Stimulated activated CD4-positive, alpha-beta T cell treated with anti-CD3 and anti-CD28 coated beads, TNF-alpha, amount 100 ng/mL, for 48 hours (primary cell): Measurements from ENCODE around the gene HOXC11.

Experiments used
- DNase-seq, 3 donors: peaks; one replicate each; pipeline ENCODE4 v3.0.0-alpha.2; 2020; ENCODE audit warnings: low read depth in 3 of 3

HOXC11 gene

DNA sequence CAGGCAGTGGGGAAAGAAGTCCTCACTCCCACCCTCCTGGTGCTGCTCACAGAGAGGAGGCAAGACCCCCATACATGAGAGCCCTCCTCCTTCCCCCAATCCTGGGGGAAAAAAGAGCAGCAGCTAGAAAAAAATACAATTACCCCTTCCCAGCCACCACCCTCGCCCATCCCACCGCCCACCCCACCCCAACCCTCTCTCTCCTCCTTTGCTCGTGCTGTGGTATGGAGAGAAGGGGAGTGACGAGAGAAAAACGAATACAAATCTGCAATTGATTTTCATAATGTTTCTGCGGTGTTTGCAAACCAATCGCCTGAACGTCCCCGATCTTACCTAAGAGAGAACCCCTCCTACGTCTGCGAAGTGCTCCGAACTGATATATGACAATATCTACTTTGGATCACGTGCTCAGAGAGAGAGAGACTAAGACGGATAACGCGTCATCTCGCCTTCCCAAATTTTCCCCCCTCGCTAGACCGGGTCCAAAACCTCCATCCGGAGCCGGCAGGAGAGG lies at the start of gene HOXC11:
Gene HOXC11, plus strand, starts transcription at position 405 of the 514 bp plus-strand sequence. CDS start 116 bp downstream, outside the sequence.
- DNase-seq = no peak

DNA sequence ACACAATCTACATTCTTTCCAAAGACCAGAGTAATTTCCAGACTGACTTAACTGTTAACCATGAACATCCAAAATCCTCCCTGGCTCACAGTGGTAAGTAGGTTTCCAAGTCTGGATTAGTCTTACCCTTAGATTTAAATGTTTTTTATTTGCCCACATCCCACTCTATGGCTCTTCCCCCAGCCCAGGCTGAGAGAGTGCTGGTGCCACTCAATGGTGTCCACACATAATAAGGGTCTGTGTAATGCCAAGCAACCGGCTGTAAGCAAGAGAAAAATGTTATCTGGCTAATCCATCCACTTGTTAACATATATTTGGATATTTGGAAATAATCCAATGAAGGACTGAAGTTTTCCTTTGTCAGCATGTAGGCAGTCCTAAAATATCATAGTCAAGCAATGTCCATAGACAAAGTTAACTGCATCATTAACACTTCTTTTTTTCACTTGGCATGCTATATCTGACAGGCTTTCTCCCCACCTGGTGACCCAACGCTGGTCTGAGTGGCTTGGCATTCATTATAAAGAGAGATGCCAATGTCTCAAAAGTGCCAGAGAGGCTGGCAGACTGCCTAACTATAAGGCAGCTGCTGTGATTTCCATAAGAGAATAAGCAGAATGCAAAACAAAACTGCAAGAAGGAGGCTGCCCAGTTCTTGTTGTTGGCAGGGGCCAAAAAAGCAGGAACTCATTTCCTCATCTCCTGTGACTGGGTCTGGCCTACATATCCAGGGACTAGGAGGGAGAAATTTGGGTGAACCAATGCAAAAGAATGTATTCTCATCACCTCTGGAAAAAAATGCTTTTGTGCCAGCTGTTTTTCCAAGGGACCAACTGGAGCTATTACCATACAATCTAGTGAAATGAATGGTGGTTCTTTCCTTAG lies 48.2 kb upstream of the HOXC11 start:
- no peak for DNase-seq

DNA sequence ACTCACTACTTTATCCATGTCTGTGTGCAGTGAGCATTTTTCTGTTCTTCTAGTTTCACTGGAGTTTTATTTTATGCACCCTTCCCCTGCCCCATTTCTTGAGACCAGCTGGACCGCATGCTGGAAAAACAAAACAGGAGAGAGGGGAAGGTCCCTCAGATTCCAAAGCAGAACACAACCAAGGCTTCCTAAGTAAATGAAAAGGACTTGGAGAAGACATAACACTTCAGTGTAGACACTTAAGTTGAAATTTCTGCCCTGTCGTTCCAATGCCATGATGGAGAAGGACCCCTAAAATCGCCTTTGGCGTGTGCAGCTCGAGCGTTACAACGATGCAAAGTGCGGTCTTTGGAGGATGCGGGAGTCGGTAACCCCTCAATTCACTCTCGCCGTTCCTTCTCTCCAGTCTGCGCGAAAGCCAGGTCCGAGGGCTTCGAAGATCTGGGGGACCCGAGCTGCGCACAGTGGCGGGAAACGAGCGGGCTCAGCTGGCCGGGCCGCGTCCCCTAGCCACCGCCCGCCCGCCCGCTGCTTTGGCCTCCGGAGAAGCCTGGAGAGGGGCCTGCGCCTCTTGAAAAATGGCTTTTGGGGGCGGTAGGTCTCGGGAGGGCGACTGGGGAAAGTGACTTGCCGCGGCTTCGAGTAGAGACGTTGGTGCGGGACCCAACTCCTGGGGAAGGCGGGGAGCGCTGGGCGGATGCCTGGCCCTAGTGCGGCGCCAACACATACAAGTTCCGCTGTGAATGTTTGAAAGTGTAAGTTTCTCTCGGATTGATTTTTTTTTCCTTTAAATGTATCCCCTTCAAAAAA lies 45.5 kb upstream of the HOXC11 start:
- DNase-seq = no peak

DNA sequence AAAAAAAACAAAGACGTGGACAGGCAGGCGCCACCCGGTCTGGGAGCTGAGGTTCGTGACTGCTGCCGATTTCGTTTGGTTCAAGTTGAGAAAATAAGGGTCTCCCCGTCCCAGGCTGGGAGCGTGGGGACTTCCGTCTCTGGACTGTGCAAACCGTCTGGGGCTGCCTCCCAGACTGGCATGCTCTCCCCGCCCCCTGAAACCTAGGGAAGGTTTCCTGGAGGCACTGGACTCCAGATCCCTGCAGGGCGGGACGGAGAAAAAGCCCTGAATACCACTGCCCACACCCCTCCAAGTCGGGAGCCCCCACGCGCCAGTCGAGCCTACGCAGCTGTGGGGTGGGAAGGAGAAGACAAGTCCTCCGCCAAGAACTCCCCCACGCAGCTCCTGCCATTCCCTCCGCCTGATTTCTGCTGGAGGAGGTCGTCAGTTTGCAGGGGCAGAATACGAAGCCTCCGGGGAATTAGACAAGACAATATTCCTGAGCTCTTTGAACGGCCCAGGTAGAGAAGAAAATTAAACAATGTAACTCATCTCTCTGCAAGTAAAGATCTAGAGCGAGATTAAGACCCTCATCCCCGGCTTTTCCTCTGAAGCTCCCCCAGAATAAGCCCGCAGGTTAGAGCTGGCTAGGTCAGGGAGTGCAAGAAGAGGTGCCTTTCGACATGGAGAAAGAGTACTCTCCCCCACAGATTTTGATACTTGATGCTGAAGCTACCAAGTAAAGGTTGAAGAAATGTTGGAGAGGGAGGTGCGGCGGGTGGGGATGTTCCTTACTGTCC lies 44.7 kb upstream of the HOXC11 start:
- DNase-seq = no peak

DNA sequence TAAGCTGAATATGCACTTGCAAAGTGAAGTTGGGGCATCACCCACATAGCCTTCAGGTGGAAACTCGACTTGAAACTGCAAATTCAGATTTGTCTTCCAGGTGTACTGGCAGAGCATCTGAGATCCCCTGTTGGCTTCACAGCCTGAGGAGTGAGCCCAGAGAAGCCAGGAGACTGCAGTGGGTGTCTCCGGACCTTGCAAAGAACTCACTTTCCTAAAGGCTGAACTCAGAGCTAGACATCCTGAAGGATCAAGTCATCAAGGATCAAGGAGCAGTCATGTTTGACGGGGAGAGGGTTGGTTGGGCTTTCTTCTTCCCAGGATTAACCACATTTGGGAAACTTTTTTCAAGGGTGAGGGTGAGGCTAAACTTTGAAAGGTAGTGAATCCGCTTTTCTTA lies 43.4 kb upstream of the HOXC11 start:
- no peak for DNase-seq

DNA sequence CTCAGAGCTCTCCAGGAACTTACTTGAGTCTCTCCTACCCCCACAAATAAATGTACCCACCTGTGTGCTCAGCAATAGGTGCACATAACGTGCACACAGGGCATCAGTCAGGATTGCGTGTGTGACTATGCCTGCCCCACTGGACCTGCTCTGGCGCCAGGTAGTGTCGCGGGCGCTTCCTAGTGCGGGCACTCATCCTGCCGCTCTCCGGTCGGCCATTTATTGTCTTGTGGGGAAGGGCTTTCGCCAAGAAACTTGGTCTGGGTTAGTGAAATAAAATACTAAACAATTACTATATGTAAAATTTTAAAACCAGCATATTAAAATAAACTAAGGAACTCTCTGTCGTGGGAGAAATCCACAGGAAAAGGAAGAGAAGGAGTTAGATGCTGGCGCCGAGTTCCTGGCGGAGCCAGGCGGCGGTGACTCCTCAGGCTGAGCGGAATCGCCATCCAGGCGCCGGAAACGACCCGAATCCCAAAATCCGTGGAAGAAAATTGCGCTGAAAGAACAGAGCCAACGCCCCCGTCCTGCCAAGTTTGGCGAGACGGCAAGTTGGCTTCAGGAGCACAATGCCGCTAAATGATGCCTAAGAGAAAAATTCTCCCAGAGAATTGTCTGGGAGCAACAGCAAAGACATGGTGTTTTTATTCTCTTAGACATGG lies 42.2 kb upstream of the HOXC11 start:
- DNase-seq = no peak

DNA sequence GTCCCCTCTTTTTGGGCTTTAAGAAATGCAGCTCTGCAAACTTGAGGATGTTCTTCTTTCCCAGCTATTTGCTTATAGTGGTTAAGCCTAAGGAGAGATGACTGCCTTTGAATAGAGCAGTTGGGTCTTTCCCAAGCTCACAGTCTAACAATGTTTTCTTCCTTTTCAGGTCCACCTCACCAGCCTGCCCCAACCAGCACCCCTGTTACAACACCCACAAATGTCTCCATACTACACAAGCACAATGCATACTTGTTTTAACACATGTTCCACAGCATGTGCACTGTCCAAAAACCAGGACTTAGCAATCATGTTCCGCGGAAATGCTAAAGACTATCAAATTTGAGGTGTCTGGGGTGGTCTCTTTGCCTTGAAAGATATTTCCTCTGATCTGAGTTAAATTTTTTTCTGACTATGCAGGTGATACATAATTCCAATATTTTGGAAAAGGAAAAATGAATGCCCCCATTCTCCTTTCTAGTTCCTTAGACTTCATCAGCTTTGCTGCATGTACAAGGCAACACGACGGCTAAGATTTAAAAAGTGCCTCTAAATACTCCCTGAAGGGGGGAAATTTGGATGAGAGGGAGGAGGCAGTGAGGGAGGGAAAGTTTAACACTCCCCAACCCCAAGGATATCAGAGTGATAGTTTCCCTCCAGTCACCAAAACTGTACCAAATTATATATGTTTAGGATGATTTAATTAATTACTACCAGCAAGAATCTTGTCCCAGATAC lies 40.9 kb upstream of the HOXC11 start:
- DNase-seq = no peak

DNA sequence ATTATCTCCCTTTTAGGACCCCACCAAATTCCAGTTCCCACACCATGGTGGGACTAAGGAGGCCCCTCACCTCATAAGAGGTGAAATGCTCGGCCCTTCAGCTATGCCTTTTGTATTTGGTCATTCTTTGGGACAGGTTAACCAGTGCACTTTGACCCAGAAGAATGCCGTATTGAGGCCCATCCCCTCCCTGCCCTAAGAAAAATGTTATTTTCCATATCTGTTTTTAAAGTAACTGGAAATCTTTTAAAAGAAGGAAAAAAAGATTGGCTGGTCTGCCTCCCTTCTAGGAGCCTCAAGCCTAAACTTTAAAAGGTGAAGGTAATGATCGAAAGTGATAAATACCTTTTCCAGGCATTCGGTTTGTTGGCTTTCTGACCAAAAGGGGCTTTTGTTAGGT lies 40.0 kb upstream of the HOXC11 start:
- no peak for DNase-seq

DNA sequence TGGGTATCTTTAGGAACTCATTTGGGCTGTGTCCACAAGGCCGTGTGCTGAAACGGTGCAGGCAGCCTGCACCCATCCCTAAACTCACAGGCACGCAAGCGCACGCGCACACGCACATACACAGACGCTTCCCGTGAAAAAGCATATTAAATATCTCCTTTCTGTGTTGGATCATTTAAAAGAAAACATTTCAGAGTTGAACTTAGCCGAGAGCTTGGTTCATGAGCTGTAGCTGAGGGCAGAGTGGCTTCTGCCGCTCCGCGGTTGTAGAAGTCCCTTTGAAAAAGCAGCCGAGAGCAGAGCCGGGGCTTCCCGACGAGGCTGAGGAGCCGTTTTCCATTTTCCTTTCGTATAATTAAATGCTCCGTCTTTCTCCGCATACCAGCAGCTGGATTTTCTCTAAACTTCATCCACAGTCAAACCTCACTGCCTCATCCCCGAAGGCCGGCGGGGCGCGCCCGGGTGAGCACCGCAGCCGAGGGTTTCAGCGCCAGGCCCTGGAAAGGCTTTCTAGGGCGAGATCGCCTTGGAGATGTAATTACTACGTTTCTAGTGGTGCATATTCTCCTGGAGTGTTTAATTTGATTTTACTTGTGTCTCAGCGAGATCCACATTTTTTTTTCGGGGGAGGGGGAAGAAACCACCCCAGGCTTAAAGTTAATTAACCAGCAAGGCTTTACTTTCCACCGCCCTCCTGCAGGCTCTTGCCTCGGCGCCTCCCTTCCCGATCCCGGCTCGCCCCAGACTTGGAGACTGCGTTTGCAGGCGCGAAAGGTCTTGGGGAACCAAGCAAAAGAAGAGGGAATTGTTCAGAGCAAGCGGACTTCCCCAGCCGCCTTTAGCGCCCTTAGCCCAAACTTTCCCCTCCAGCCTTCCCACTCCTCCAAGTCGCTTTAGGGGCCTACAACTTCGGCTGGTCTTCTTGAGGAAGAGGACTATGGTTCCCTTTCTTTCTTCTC lies 37.3 kb upstream of the HOXC11 start:
- no peak for DNase-seq

DNA sequence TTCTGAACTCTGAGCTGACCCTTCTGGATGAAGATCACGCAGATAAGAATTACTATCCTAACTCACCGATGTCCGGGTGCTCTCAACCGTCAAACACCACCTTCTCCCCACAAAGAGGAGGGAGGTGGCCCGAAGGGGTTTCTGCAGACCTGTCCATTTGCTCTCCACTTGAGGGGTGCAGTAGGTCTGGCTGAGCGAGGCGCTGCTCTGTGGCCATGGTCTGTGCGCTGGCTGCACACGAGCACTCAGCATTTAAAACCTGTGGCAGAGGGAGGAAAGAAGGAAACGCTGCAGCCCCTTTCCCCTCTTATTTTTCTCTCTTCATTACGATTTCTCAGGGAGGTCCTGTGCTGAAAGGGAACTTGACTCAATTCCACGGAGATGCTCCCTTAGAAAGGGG lies 35.8 kb upstream of the HOXC11 start:
- DNase-seq = no peak

DNA sequence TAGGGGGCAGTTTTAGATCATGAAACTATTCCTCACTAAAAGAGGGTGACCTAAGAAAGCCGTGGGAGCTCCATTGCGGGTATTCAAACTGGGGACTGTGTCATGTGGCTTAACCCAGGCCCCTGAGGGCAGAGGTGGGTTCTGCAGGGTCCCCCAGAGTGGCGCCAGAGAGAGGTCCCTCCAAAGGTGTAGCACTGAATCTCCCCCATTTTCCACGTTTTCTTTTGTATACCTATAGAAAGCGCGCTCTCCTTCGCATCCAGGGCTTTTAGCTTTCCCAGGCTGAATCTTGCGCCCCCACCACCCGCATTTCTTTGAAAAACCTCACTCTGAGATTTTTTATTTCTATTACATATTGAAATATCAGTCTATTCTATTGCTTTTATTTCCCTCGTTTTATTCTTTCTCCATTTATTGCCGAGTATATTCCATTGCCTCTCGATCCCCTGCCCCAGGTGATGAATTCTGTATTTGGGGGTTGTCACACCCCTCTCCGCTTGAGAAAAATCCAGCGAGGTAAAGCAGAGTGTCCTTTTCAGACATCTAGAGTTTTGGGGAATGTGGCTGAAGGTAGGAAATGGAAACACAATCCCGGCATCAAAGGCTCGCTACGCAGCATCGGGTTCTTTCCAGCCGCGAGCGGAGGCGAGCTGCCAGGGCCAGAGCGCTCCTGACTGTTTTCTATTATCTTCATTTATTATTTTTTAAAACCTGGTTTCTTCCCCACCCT lies 35.2 kb upstream of the HOXC11 start:
- DNase-seq = no peak

DNA sequence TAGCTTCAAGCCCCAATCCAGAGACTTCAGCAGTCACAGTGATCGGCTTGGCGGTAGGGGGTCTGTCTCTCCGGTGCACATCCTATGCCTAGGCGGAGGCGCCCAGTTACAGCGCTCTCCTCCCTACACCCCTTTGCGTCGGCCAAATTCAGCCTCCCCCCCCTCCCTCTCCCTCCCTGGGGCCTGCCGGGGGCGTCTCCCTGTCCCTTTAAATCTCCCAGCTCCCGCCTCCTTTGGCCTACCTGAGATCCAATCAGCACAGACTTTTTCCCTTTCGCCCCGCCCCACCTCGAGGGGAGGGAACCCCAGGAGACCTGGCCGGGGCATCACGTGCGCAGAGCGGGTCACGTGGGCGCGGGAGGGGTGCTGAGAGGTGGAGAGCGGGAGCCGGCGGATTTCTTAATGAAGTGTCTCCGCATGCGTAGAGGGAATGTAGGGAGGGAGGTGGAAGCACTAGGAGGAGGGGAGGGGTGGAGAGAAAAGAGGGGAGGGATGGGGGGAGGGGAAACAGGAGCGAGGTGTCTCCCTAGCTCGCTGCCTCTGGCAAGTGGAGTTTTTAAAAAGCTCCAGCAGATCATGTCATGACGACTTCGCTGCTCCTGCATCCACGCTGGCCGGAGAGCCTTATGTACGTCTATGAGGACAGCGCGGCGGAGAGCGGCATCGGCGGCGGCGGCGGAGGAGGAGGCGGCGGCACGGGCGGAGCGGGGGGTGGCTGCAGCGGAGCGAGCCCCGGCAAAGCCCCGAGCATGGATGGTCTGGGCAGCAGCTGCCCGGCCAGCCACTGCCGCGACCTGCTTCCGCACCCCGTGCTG lies 34.4 kb upstream of the HOXC11 start, which contains the start of gene HOXC13:
Gene HOXC13, plus strand, starts transcription at position 506 of the 815 bp plus-strand sequence. Its CDS starts 76 bp downstream, at position 582.
- DNase-seq = peak in 2 of 3 donors; percentile 40 to 43

DNA sequence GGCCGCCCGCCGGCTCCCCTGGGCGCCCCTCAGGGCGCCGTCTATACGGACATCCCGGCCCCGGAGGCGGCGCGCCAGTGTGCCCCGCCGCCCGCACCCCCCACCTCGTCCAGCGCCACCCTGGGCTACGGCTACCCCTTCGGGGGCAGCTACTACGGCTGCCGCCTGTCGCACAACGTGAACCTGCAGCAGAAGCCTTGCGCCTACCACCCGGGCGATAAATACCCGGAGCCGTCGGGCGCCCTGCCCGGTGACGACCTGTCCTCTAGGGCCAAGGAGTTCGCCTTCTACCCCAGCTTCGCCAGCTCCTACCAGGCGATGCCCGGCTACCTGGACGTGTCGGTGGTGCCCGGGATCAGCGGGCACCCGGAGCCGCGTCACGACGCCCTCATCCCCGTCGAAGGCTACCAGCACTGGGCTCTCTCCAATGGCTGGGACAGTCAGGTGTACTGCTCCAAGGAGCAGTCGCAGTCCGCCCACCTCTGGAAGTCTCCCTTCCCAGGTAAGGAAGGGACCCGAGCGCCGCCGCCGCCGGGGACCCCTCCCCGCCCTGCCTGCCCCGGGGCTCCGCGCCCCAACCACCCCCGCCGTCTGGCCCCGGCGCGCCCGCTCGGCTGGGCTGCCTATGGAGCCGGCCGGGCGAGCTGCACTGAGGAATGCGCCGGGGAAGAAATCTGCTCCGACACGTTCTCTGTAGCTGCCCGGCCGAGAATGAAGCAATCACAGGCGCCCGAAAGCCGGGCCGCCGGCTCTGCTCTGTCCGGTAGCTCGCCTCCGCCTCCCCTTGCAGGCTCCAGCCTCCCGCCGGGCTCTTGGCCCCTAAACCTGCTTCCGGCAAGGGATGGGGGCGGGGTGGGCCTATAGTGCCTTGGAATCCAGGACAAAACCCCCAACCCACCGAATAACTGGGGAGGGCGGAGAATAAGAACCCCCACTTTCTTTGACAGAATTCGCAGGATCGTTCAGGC lies 33.5 kb upstream of the HOXC11 start:
- no peak for DNase-seq

DNA sequence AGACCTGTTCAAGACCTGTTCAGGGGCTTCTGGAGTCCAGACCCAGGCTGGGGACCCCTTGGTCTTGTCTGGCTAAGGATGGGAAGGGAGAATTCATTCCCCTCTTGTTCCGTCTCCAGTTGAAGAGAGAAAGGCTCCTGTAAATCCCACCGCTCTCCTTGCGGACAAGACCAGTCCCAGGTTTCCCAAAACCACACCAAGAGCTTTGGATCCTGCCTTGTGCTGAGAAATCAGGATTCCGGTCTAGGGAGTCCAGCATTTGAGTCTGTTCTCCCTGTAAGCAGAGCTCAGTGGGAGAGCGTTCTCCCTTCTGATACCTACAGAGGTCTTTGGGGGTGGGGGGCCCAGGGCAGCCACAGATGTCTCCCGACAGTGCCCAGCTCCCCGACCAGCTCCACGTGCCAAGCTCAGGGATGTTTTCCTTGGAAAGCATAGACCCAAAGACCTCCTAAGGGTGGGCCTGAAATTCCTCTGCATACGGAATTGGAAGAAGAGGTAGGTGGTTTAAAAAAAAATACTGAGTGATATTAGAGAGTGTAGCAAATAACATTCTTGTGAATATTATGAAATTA lies 32.4 kb upstream of the HOXC11 start:
- no peak for DNase-seq

DNA sequence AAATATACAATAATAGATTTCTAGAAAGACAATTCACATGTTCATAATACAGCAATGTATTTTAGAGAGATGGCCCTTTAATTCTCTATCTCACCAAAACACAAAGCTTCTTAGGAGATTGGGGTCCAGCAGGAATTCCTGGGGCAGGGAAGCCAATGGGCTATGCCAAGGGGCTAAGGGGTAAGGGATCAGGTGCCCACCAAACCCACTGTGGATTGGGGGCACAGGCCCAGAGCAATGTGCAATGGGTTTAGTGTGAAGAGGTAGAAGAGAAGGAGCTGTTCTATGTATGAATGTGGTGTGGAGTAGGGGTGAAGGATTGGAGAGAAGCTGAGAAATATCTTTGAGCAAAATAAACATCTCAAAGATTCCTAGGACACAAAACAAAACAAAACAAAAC lies 31.7 kb upstream of the HOXC11 start:
- DNase-seq = no peak

DNA sequence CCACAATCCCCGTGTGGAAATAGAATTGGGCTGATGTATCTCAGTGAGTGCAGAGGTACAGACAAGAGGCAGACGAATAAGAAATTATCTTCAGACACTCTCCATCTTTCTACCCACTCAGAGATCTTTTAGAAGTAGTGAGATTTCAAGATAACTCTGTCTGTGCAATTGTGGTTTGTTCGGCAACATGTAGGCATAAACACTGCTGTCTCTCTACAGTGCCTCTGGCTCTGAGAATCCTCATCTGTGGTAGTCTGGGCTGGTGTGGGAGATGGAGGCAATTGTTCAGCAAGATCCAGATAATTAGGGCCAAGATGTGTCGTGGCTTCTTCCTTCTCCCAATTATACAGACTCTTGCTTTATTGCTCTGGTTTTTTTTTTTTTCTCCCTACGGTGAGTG lies 31.2 kb upstream of the HOXC11 start:
- no peak for DNase-seq
